ENCODE results near the gene AZU1. TPM values are rescaled to one million over a fixed set of nuclear protein-coding genes. Genes with fewer than 3 reads are reported as not detected.
"Not testable (repeated sequence)": the region's sequence is repeated elsewhere in the genome, so short reads cannot be mapped to it uniquely, and the experiment has no call there.

Gene AZU1
- total RNA-seq, 1 experiment from 2014 or later, result not detected

DNA sequence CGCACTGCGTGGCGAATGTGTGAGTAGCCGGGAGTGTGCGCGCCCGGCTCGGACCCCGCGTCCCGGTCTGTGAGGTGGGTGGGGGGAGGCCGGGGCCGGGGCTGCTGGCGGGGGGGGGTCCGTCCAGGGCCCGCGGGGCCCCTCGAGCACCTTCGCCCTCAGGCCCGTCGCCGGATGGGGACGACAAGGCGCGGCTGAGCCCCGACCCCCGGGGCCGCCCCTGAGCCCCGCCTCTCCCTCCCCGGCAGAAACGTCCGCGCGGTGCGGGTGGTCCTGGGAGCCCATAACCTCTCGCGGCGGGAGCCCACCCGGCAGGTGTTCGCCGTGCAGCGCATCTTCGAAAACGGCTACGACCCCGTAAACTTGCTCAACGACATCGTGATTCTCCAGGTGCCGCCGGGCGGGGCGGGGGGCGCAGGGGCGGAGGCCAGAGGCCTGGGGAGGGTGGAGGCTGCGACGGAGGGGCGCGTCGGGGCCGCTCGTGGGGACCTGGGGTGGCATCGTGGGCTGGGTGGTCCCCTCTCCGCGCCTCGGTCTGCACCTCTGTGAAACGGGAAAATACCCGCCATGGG lies 25.5 kb downstream of the AZU1 start:
- H3K27ac Mint-ChIP-seq (ENCODE audit: low read depth, unreplicated experiment), result no peak overlapping the region
- intact Hi-C loops (cut with micrococcal nuclease), result loop anchor here (10.0 kb wide), 1 partner anchor 132 kb away; the partner anchor contains the start of gene WDR18
- no peaks in the 10 kb centered on the region for H3K9me3 Mint-ChIP-seq (ENCODE audit: unreplicated experiment)
- no peaks in the 10 kb centered on the region for H3K36me3 Mint-ChIP-seq (ENCODE audit: insufficient read depth, unreplicated experiment)
- peaks cover 8% of the 10 kb centered on the region for H3K4me1 Mint-ChIP-seq (ENCODE audit: insufficient read depth, unreplicated experiment)
- CTCF ChIA-PET, result no interaction called here
- no peak overlapping the region for H3K4me3 Mint-ChIP-seq (ENCODE audit: unreplicated experiment)
- no peak for DNase-seq (ENCODE audit: unreplicated experiment)
- POLR2A ChIA-PET, result no interaction called here
- no TSS peak for BruUV-seq (replicated peaks)
- TF ChIP-seq, protein P1, sequence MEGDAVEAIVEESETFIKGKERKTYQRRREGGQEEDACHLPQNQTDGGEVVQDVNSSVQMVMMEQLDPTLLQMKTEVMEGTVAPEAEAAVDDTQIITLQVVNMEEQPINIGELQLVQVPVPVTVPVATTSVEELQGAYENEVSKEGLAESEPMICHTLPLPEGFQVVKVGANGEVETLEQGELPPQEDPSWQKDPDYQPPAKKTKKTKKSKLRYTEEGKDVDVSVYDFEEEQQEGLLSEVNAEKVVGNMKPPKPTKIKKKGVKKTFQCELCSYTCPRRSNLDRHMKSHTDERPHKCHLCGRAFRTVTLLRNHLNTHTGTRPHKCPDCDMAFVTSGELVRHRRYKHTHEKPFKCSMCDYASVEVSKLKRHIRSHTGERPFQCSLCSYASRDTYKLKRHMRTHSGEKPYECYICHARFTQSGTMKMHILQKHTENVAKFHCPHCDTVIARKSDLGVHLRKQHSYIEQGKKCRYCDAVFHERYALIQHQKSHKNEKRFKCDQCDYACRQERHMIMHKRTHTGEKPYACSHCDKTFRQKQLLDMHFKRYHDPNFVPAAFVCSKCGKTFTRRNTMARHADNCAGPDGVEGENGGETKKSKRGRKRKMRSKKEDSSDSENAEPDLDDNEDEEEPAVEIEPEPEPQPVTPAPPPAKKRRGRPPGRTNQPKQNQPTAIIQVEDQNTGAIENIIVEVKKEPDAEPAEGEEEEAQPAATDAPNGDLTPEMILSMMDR (IDR thresholded peaks at IDR 0.05; ENCODE audit: unreplicated experiment), result no peak
- no peaks in the 10 kb centered on the region for H3K27me3 Mint-ChIP-seq (ENCODE audit: insufficient read depth, unreplicated experiment)

DNA sequence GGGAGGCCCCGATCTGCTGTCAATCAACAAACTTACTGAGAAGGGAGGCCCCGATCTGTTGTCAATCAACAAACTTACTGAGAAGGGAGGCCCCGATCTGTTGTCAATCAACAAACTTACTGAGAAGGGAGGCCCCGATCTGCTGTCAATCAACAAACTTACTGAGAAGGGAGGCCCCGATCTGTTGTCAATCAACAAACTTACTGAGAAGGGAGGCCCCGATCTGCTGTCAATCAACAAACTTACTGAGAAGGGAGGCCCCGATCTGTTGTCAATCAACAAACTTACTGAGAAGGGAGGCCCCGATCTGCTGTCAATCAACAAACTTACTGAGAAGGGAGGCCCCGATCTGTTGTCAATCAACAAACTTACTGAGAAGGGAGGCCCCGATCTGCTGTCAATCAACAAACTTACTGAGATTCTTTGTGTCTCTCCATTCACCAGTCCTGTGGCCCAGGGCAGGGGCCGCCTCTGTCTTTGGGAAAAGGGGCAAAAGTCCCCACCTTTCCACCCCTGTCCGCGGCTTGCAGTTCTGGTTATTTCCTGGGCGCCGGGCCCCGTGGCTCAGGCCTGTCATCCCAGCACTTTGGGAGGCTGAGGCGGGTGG lies 26.1 kb downstream of the AZU1 start:
- DNase-seq (ENCODE audit: unreplicated experiment); POLR2A ChIA-PET: not testable (repeated sequence)

DNA sequence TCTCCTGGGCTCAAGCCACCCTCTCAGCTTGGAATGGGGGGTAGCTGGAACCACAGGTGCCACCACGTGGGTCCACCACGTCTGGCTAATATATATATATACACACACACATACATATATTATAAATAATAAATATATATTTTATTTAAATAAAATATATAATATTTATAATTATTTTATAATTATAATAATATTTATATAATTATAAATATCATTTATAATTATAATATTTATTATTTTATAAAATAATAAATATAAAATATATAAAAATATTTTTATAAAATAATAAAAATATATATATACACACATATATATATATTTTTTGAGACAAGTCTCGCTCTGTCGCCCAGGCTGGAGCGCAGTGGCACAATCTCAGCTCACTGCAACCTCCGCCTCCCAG lies 26.9 kb downstream of the AZU1 start:
- Mint-ChIP-seq H3K36me3 (ENCODE audit: insufficient read depth, unreplicated experiment) (no peaks in the 10 kb centered on the region), H3K9me3 (ENCODE audit: unreplicated experiment) (no peaks in the 10 kb centered on the region), H3K27me3 (ENCODE audit: insufficient read depth, unreplicated experiment) (no peaks in the 10 kb centered on the region), H3K4me1 (ENCODE audit: insufficient read depth, unreplicated experiment) (peaks cover 8% of the 10 kb centered on the region), H3K27ac (ENCODE audit: low read depth, unreplicated experiment) (no peak overlapping the region), H3K4me3 (ENCODE audit: unreplicated experiment) (no peak overlapping the region)
- no peak for DNase-seq (ENCODE audit: unreplicated experiment)
- TF ChIP-seq, protein P1 (IDR thresholded peaks at IDR 0.05; ENCODE audit: unreplicated experiment), result no peak
- ChIA-PET CTCF (interaction anchor here (0.6 to 0.7 kb wide), 5 partner anchors 64 to 1757 kb away, joined by 3 to 5 read pairs (median 3); no protein-coding TSS in a partner anchor), POLR2A (interaction anchor here (0.5 kb wide), 1 partner anchor 131 kb away, joined by 4 read pairs; no protein-coding TSS in a partner anchor)
- no TSS peak for BruUV-seq (replicated peaks)
- intact Hi-C loops (cut with micrococcal nuclease), result loop anchor here (10.0 kb wide), 1 partner anchor 130 kb away; the partner anchor contains the start of gene WDR18

More for the DNA sequence above, 26.1 kb downstream of the AZU1 start:
- H3K27me3 Mint-ChIP-seq (ENCODE audit: insufficient read depth, unreplicated experiment); H3K4me3 Mint-ChIP-seq (ENCODE audit: unreplicated experiment); H3K36me3 Mint-ChIP-seq (ENCODE audit: insufficient read depth, unreplicated experiment); H3K9me3 Mint-ChIP-seq (ENCODE audit: unreplicated experiment); H3K4me1 Mint-ChIP-seq (ENCODE audit: insufficient read depth, unreplicated experiment); BruUV-seq (replicated peaks); H3K27ac Mint-ChIP-seq (ENCODE audit: low read depth, unreplicated experiment): not testable (repeated sequence)
- CTCF ChIA-PET, result interaction anchor here (0.6 kb wide), 3 partner anchors 75 to 1758 kb away, joined by 3 to 5 read pairs (median 3); no protein-coding TSS in a partner anchor
- intact Hi-C loops (cut with micrococcal nuclease), result loop anchor here (10.0 kb wide), 1 partner anchor 131 kb away; the partner anchor contains the start of gene WDR18

DNA sequence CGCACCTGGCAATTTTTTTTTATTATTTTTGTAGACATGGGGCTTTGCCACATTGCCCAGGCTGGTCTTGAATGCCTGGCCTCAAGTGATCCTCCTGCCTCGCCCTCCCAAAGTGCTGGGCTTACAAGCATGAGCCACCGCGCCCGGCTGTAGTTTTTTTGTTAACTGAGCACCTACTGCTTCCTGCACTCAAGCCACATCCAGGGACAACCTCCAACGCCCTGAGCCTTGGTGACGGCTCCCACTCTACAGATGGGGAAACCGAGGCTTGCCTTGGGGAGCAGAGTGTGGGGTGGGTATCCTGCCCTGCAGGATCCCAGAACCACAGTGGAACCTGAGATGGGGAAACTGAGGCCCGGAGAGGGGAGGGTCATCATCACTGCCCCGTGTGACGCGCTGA lies 27.5 kb downstream of the AZU1 start:
- no TSS peak for BruUV-seq (replicated peaks)
- no peak overlapping the region for H3K4me3 Mint-ChIP-seq (ENCODE audit: unreplicated experiment)
- H3K27me3 Mint-ChIP-seq (ENCODE audit: insufficient read depth, unreplicated experiment), result no peaks in the 10 kb centered on the region
- DNase-seq (ENCODE audit: unreplicated experiment), result no peak
- peaks cover 8% of the 10 kb centered on the region for H3K4me1 Mint-ChIP-seq (ENCODE audit: insufficient read depth, unreplicated experiment)
- no peaks in the 10 kb centered on the region for H3K9me3 Mint-ChIP-seq (ENCODE audit: unreplicated experiment)
- H3K36me3 Mint-ChIP-seq (ENCODE audit: insufficient read depth, unreplicated experiment), result no peaks in the 10 kb centered on the region
- POLR2A ChIA-PET, result no interaction called here
- intact Hi-C loops (cut with micrococcal nuclease), result loop anchor here (10.0 kb wide), 1 partner anchor 130 kb away; the partner anchor contains the start of gene WDR18
- TF ChIP-seq, protein P1 (IDR thresholded peaks at IDR 0.05; ENCODE audit: unreplicated experiment), result no peak
- CTCF ChIA-PET, result interaction anchor here (0.8 kb wide), 1 partner anchor 67 kb away, joined by 3 read pairs; no protein-coding TSS in a partner anchor
- no peak overlapping the region for H3K27ac Mint-ChIP-seq (ENCODE audit: low read depth, unreplicated experiment)

Data from MCF 10A (cell line).